ENCODE results near the gene OR14A2. TPM values are rescaled to one million over a fixed set of nuclear protein-coding genes. Genes with fewer than 3 reads are reported as not detected.
"Not testable (repeated sequence)": the region's sequence is repeated elsewhere in the genome, so short reads cannot be mapped to it uniquely, and the experiment has no call there.

Gene OR14A2
- total RNA-seq, 1 experiment from 2014 or later = not detected

- no peak for TF ChIP-seq REST (IDR thresholded peaks at IDR 0.05; ENCODE audit: insufficient read depth in 1 of 2, low read depth in 2 of 2, low read length in 1 of 2)
- no peak for TF ChIP-seq TCF7L2 (IDR thresholded peaks at IDR 0.05; ENCODE audit: low read depth, low read length)
- TF ChIP-seq POLR2AphosphoS5 (IDR thresholded peaks at IDR 0.05; ENCODE audit: low read depth, low read length) = no peak
- no peak for TF ChIP-seq CTCF (IDR thresholded peaks at IDR 0.05)
- no peak for TF ChIP-seq SIN3A (IDR thresholded peaks at IDR 0.05; ENCODE audit: borderline replicate concordance, insufficient read depth, low read depth, low read length)
- Histone ChIP-seq H3K4me3 (ENCODE audit: low read depth in 2 of 2, low read length in 2 of 2) (no peak overlapping the region), H3K4me1 (ENCODE audit: control insufficient read depth, insufficient read depth, low read length) (no peaks in the 10 kb centered on the region), H3K27me3 (ENCODE audit: control insufficient read depth, insufficient read depth, low read length) (no peaks in the 10 kb centered on the region), H3K27ac (ENCODE audit: low read length) (no peak overlapping the region), H3K9me3 (ENCODE audit: control insufficient read depth, insufficient read depth, low read depth, low read length) (no peaks in the 10 kb centered on the region; the same call in 1 of the 2 replicates), H3K36me3 (ENCODE audit: control insufficient read depth, insufficient read depth, low read length) (no peaks in the 10 kb centered on the region)
- intact Hi-C loops (cut with micrococcal nuclease; ENCODE audit: unreplicated experiment) (no loop called here), in situ Hi-C loops (cut with HindIII; ENCODE audit: low pct_unique_long_range_greater_than_20kb, low sequenced_read_pairs) (no loop called here)
- CTCF ChIA-PET = no interaction called here
- POLR2A ChIA-PET = no interaction called here
- DNase-seq (ENCODE audit: low read depth, low spot score) = no peak
- ATAC-seq = no peak
- no TSS peak for BruUV-seq (replicated peaks)
These were observed 34.2 kb downstream of the OR14A2 start for GRCh38 chr1:247713753-247714152.

GRCh38 chr1:247710681-247711080 lies 37.3 kb downstream of the OR14A2 start:
- ATAC-seq; in situ Hi-C loops (cut with HindIII; ENCODE audit: low pct_unique_long_range_greater_than_20kb, low sequenced_read_pairs); POLR2A ChIA-PET; CTCF ChIA-PET; intact Hi-C loops (cut with micrococcal nuclease; ENCODE audit: unreplicated experiment); BruUV-seq (replicated peaks); H3K27ac ChIP-seq (ENCODE audit: low read length); H3K27me3 ChIP-seq (ENCODE audit: control insufficient read depth, insufficient read depth, low read length); DNase-seq (ENCODE audit: low read depth, low spot score); H3K4me3 ChIP-seq (ENCODE audit: low read depth in 2 of 2, low read length in 2 of 2); H3K9me3 ChIP-seq (ENCODE audit: control insufficient read depth, insufficient read depth, low read depth, low read length); H3K36me3 ChIP-seq (ENCODE audit: control insufficient read depth, insufficient read depth, low read length); H3K4me1 ChIP-seq (ENCODE audit: control insufficient read depth, insufficient read depth, low read length): not testable (repeated sequence)

GRCh38 chr1:247701338-247701737 lies 46.6 kb downstream of the OR14A2 start:
- BruUV-seq (replicated peaks) = no TSS peak
- Histone ChIP-seq H3K4me1 (ENCODE audit: control insufficient read depth, insufficient read depth, low read length) (no peaks in the 10 kb centered on the region), H3K27me3 (ENCODE audit: control insufficient read depth, insufficient read depth, low read length) (no peaks in the 10 kb centered on the region), H3K4me3 (ENCODE audit: low read depth in 2 of 2, low read length in 2 of 2) (no peak overlapping the region), H3K27ac (ENCODE audit: low read length) (no peak overlapping the region), H3K36me3 (ENCODE audit: control insufficient read depth, insufficient read depth, low read length) (no peaks in the 10 kb centered on the region), H3K9me3 (ENCODE audit: control insufficient read depth, insufficient read depth, low read depth, low read length) (no peaks in the 10 kb centered on the region)
- no peak for DNase-seq (ENCODE audit: low read depth, low spot score)
- ChIA-PET CTCF (no interaction called here), POLR2A (no interaction called here)
- in situ Hi-C loops (cut with HindIII; ENCODE audit: low pct_unique_long_range_greater_than_20kb, low sequenced_read_pairs) (no loop called here), intact Hi-C loops (cut with micrococcal nuclease; ENCODE audit: unreplicated experiment) (no loop called here)
- TF ChIP-seq CTCF (IDR thresholded peaks at IDR 0.05) = no peak
- TF ChIP-seq TCF7L2 (IDR thresholded peaks at IDR 0.05; ENCODE audit: low read depth, low read length) = no peak
- TF ChIP-seq REST (IDR thresholded peaks at IDR 0.05; ENCODE audit: insufficient read depth in 1 of 2, low read depth in 2 of 2, low read length in 1 of 2) = no peak
- TF ChIP-seq POLR2AphosphoS5 (IDR thresholded peaks at IDR 0.05; ENCODE audit: low read depth, low read length) = no peak
- no peak for TF ChIP-seq SIN3A (IDR thresholded peaks at IDR 0.05; ENCODE audit: borderline replicate concordance, insufficient read depth, low read depth, low read length)
- ATAC-seq = no peak
